Breast epithelium (tissue), 3 donors: Measurements from ENCODE around the gene AKR1A1.

ENCODE experiments used
- CTCF ChIP-seq, 3 donors: fragments of 450-650 bp; IDR thresholded peaks; one replicate each; pipeline ENCODE4 v1.5.1; 2016 to 2017; ENCODE audit warnings: antibody characterized with exemption in 3 of 3, mild to moderate bottlenecking in 3 of 3, moderate library complexity in 3 of 3
- POLR2A ChIP-seq: fragments of 450-650 bp; IDR thresholded peaks from one replicate; pipeline ENCODE4 v1.6.1; 2016; ENCODE audit warnings: antibody characterized with exemption, mild to moderate bottlenecking, moderate library complexity
- POLR2AphosphoS5 ChIP-seq, 3 donors: sonication (generic); formaldehyde crosslinking; IDR thresholded peaks; one replicate each; pipeline ENCODE4 v1.6.1; 2017; ENCODE audit warnings: antibody characterized with exemption in 3 of 3

GRCh38 chr1:45526135-45526644, 24.4 kb upstream of the AKR1A1 start:
- no peak for TF ChIP-seq CTCF (IDR thresholded peaks at IDR 0.05)
- no peak for TF ChIP-seq POLR2A
- no peak for TF ChIP-seq POLR2AphosphoS5 (IDR thresholded peaks at IDR 0.05)
